ENCODE results near the gene WDR18.

Gene WDR18

GRCh38 chr19:973726-974563, 10.2 kb upstream of the WDR18 start:
- ATAC-seq: peak; percentile 38
- H3K36me3 Mint-ChIP-seq: peaks cover 27% of the 10 kb centered on the region
- H3K27ac Mint-ChIP-seq: no peak overlapping the region
- H3K4me3 Mint-ChIP-seq: no peak overlapping the region
- no peaks in the 10 kb centered on the region for H3K4me1 Mint-ChIP-seq
- no peaks in the 10 kb centered on the region for H3K27me3 Mint-ChIP-seq
- H3K9me3 Mint-ChIP-seq: peaks cover 4% of the 10 kb centered on the region

- Mint-ChIP-seq H3K27me3 (no peaks in the 10 kb centered on the region), H3K27ac (no peak overlapping the region), H3K4me1 (no peaks in the 10 kb centered on the region), H3K4me3 (no peak overlapping the region), H3K9me3 (peaks cover 4% of the 10 kb centered on the region), H3K36me3 (peaks cover 23% of the 10 kb centered on the region)
- no peak for ATAC-seq
Measured at GRCh38 chr19:974564-975257, 9.4 kb upstream of the WDR18 start.

GRCh38 chr19:976476-976875, 7.7 kb upstream of the WDR18 start:
- Mint-ChIP-seq H3K4me1 (peaks cover 8% of the 10 kb centered on the region), H3K27ac (no peak overlapping the region), H3K27me3 (no peaks in the 10 kb centered on the region), H3K4me3 (no peak overlapping the region), H3K9me3 (no peaks in the 10 kb centered on the region), H3K36me3 (peaks cover 12% of the 10 kb centered on the region)
- ATAC-seq: no peak

- no peak overlapping the region for H3K27ac Mint-ChIP-seq
- H3K27me3 Mint-ChIP-seq: no peaks in the 10 kb centered on the region
- H3K4me1 Mint-ChIP-seq: peaks cover 8% of the 10 kb centered on the region
- no peak overlapping the region for H3K4me3 Mint-ChIP-seq
- peaks cover 7% of the 10 kb centered on the region for H3K36me3 Mint-ChIP-seq
- no peaks in the 10 kb centered on the region for H3K9me3 Mint-ChIP-seq
- ATAC-seq: peak; percentile 21
Measured at GRCh38 chr19:977058-977464, 7.1 kb upstream of the WDR18 start.

- Mint-ChIP-seq H3K27me3 (no peaks in the 10 kb centered on the region), H3K9me3 (no peaks in the 10 kb centered on the region), H3K36me3 (no peaks in the 10 kb centered on the region), H3K4me3 (no peak overlapping the region), H3K4me1 (peaks cover 11% of the 10 kb centered on the region), H3K27ac (no peak overlapping the region)
- ATAC-seq: peak; percentile 32
Measured at GRCh38 chr19:979318-979741, 4.8 kb upstream of the WDR18 start.

GRCh38 chr19:980133-980998, 3.8 kb upstream of the WDR18 start:
- peaks cover 21% of the 10 kb centered on the region for H3K4me1 Mint-ChIP-seq
- no peaks in the 10 kb centered on the region for H3K36me3 Mint-ChIP-seq
- no peak overlapping the region for H3K4me3 Mint-ChIP-seq
- no peaks in the 10 kb centered on the region for H3K9me3 Mint-ChIP-seq
- ATAC-seq: no peak
- no peaks in the 10 kb centered on the region for H3K27me3 Mint-ChIP-seq
- H3K27ac Mint-ChIP-seq: peak overlapping the region; percentile 65

GRCh38 chr19:982567-983170, 1.5 kb upstream of the WDR18 start:
- H3K9me3 Mint-ChIP-seq: no peaks in the 10 kb centered on the region
- H3K27ac Mint-ChIP-seq: no peak overlapping the region
- peaks cover 27% of the 10 kb centered on the region for H3K4me1 Mint-ChIP-seq
- peak overlapping the region; percentile 51 for H3K4me3 Mint-ChIP-seq
- H3K36me3 Mint-ChIP-seq: peaks cover 10% of the 10 kb centered on the region
- H3K27me3 Mint-ChIP-seq: no peaks in the 10 kb centered on the region
- peak; percentile 89 for ATAC-seq

- H3K4me1 Mint-ChIP-seq: peaks cover 19% of the 10 kb centered on the region
- H3K9me3 Mint-ChIP-seq: no peaks in the 10 kb centered on the region
- peaks cover 37% of the 10 kb centered on the region for H3K36me3 Mint-ChIP-seq
- H3K4me3 Mint-ChIP-seq: no peak overlapping the region
- no peaks in the 10 kb centered on the region for H3K27me3 Mint-ChIP-seq
- no peak for ATAC-seq
- peak overlapping the region; percentile 91 for H3K27ac Mint-ChIP-seq
Measured at GRCh38 chr19:986083-986482, 1.9 kb downstream of the WDR18 start.

- H3K27me3 Mint-ChIP-seq: no peaks in the 10 kb centered on the region
Measured at GRCh38 chr19:988081-988480, 3.9 kb downstream of the WDR18 start.

GRCh38 chr19:988510-988909, 4.4 kb downstream of the WDR18 start:
- no peaks in the 10 kb centered on the region for H3K27me3 Mint-ChIP-seq
- no peak overlapping the region for H3K4me3 Mint-ChIP-seq
- no peak overlapping the region for H3K27ac Mint-ChIP-seq
- H3K9me3 Mint-ChIP-seq: no peaks in the 10 kb centered on the region
- peaks cover 48% of the 10 kb centered on the region for H3K36me3 Mint-ChIP-seq
- peaks cover 19% of the 10 kb centered on the region for H3K4me1 Mint-ChIP-seq
- ATAC-seq: no peak

More at GRCh38 chr19:988081-988480, 3.9 kb downstream of the WDR18 start:
- ATAC-seq: no peak
- no peak overlapping the region for H3K4me3 Mint-ChIP-seq
- H3K27ac Mint-ChIP-seq: no peak overlapping the region
- H3K9me3 Mint-ChIP-seq: no peaks in the 10 kb centered on the region
- H3K4me1 Mint-ChIP-seq: peaks cover 19% of the 10 kb centered on the region
- peaks cover 44% of the 10 kb centered on the region for H3K36me3 Mint-ChIP-seq

GRCh38 chr19:989381-990081, 5.4 kb downstream of the WDR18 start:
- Mint-ChIP-seq H3K36me3 (peaks cover 51% of the 10 kb centered on the region), H3K27me3 (no peaks in the 10 kb centered on the region), H3K27ac (peak overlapping the region; percentile 61), H3K4me3 (no peak overlapping the region), H3K9me3 (no peaks in the 10 kb centered on the region), H3K4me1 (peaks cover 14% of the 10 kb centered on the region)
- no peak for ATAC-seq

- H3K4me3 Mint-ChIP-seq: no peak overlapping the region
- H3K36me3 Mint-ChIP-seq: peaks cover 51% of the 10 kb centered on the region
- H3K27me3 Mint-ChIP-seq: no peaks in the 10 kb centered on the region
- peaks cover 8% of the 10 kb centered on the region for H3K4me1 Mint-ChIP-seq
- no peaks in the 10 kb centered on the region for H3K9me3 Mint-ChIP-seq
- ATAC-seq: no peak
- no peak overlapping the region for H3K27ac Mint-ChIP-seq
Measured at GRCh38 chr19:990119-990571, 6.0 kb downstream of the WDR18 start.

- no peak overlapping the region for H3K4me3 Mint-ChIP-seq
- no peaks in the 10 kb centered on the region for H3K9me3 Mint-ChIP-seq
- peak overlapping the region; percentile 17 for H3K27ac Mint-ChIP-seq
- peaks cover 51% of the 10 kb centered on the region for H3K36me3 Mint-ChIP-seq
- peaks cover 2% of the 10 kb centered on the region for H3K4me1 Mint-ChIP-seq
- H3K27me3 Mint-ChIP-seq: no peaks in the 10 kb centered on the region
- ATAC-seq: no peak
Measured at GRCh38 chr19:990746-991145, 6.6 kb downstream of the WDR18 start.

- peaks cover 4% of the 10 kb centered on the region for H3K4me1 Mint-ChIP-seq
- H3K9me3 Mint-ChIP-seq: no peaks in the 10 kb centered on the region
- H3K4me3 Mint-ChIP-seq: no peak overlapping the region
- H3K27me3 Mint-ChIP-seq: peaks cover 6% of the 10 kb centered on the region
- H3K36me3 Mint-ChIP-seq: peaks cover 49% of the 10 kb centered on the region
- H3K27ac Mint-ChIP-seq: peak overlapping the region; percentile 17
- peak; percentile 53 for ATAC-seq
Measured at GRCh38 chr19:991174-991931, 7.2 kb downstream of the WDR18 start.
